A549 (cell line): ENCODE results near the gene EMX2.

Source experiments
- CHD2 ChIP-seq: fragments of 150-350 bp; IDR thresholded peaks from 2 replicates; pipeline ENCODE4 v1.6.1; 2014; ENCODE audit warnings: low read length; ENCODE audit not compliant: partially characterized antibody
- CHD4 ChIP-seq: fragments of 200-600 bp; sonication (generic); IDR thresholded peaks from 2 replicates; pipeline ENCODE4 v1.6.1; 2016; ENCODE audit warnings: antibody characterized with exemption, mild to moderate bottlenecking, borderline replicate concordance
- EP300 ChIP-seq, 2 experiments: fragments of >200 bp; sonication (Bioruptor Twin); formaldehyde crosslinking; IDR thresholded peaks; 2 replicates in 1 of 2; 3 replicates in 1 of 2; pipeline ENCODE4 v1.6.1; 2016 to 2017
- JUNB ChIP-seq: fragments of >200 bp; sonication (Bioruptor Twin); formaldehyde crosslinking; IDR thresholded peaks from 2 replicates; pipeline ENCODE4 v1.6.1; 2016
- POLR2A ChIP-seq: IDR thresholded peaks from 2 replicates; pipeline ENCODE4 v1.6.1; 2012; ENCODE audit warnings: mild to moderate bottlenecking, low read length
- RAD21 ChIP-seq, 2 experiments: fragments of >200 bp in 1 of 2; sonication (Bioruptor Twin) in 1 of 2; formaldehyde crosslinking in 1 of 2; IDR thresholded peaks in 1 of 2; conservative IDR thresholded peaks in 1 of 2; 2 replicates in 1 of 2; 3 replicates in 1 of 2; pipeline ENCODE4 v1.6.1; 2012 to 2018; ENCODE audit warnings: inconsistent platforms in 1 of 2
- RNF2 ChIP-seq: fragments of 200-600 bp; sonication (generic); IDR thresholded peaks from 2 replicates; pipeline ENCODE4 v1.6.1; 2016; ENCODE audit warnings: low read depth, mild to moderate bottlenecking, antibody characterized with exemption, moderate library complexity, borderline replicate concordance
- SREBF2 ChIP-seq: fragments of 450-650 bp; IDR thresholded peaks from 2 replicates; pipeline ENCODE4 v1.6.1; 2014; ENCODE audit warnings: mild to moderate bottlenecking, moderate library complexity
- USF2 ChIP-seq: fragments of 450-650 bp; IDR thresholded peaks from 2 replicates; pipeline ENCODE4 v1.6.1; 2014; ENCODE audit warnings: antibody characterized with exemption
- ZC3H11A ChIP-seq: fragments of 450-650 bp; IDR thresholded peaks from 2 replicates; pipeline ENCODE4 v1.6.1; 2014; ENCODE audit warnings: antibody characterized with exemption, mild to moderate bottlenecking
- TF ChIP-seq, protein P1 (sequence below): fragments of >200 bp; sonication (Bioruptor Twin); formaldehyde crosslinking; IDR thresholded peaks from 3 replicates; pipeline ENCODE4 v1.5.1; 2016

DNA sequence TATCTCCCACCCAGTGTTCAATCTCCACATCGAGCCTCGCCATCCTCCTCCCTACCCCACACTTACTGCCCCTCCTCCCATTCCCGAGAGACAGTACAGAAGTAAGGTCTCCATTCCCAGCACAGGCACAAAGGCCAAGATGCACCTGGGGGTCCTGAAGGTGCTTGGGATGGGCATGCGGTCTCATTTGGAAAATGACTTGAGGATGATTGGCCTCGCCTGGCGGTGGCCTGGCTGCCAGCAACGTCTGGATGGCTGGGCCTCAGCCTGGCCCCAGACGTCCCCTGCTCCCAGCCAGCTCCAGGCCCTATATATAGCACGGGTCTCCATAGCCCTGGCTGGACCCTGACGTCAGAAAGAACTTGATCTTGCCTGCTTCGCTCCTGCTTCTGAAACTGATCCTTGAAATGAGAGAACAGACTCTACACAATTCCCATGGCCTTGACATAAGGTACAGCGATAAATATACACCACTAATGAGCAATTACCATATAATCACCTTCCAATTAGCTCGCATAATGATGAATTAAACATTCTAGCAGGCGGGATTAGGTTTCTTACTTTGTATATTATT, 11.8 kb downstream of the EMX2 start:
- TF ChIP-seq ZC3H11A (no peak), JUNB (no peak), USF2 (no peak), SREBF2 (no peak), RNF2 (no peak), EP300 (IDR thresholded peaks at IDR 0.05) (no peak), CHD2 (no peak), POLR2A (no peak), RAD21 (conservative IDR thresholded peaks at IDR 0.05 in 1 of 2, IDR thresholded peaks at IDR 0.05 in 1 of 2) (no peak), CHD4 (no peak)
- TF ChIP-seq, protein P1, sequence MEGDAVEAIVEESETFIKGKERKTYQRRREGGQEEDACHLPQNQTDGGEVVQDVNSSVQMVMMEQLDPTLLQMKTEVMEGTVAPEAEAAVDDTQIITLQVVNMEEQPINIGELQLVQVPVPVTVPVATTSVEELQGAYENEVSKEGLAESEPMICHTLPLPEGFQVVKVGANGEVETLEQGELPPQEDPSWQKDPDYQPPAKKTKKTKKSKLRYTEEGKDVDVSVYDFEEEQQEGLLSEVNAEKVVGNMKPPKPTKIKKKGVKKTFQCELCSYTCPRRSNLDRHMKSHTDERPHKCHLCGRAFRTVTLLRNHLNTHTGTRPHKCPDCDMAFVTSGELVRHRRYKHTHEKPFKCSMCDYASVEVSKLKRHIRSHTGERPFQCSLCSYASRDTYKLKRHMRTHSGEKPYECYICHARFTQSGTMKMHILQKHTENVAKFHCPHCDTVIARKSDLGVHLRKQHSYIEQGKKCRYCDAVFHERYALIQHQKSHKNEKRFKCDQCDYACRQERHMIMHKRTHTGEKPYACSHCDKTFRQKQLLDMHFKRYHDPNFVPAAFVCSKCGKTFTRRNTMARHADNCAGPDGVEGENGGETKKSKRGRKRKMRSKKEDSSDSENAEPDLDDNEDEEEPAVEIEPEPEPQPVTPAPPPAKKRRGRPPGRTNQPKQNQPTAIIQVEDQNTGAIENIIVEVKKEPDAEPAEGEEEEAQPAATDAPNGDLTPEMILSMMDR: no peak
